GM21515 (cell line): Measurements from ENCODE around the gene F5.

Experiments used
- ATAC-seq: cut with Tn5 transposase; IDR thresholded peaks from one replicate; pipeline ENCODE4 v1.9.1; 2021; ENCODE audit not compliant: unreplicated experiment

Gene F5

DNA sequence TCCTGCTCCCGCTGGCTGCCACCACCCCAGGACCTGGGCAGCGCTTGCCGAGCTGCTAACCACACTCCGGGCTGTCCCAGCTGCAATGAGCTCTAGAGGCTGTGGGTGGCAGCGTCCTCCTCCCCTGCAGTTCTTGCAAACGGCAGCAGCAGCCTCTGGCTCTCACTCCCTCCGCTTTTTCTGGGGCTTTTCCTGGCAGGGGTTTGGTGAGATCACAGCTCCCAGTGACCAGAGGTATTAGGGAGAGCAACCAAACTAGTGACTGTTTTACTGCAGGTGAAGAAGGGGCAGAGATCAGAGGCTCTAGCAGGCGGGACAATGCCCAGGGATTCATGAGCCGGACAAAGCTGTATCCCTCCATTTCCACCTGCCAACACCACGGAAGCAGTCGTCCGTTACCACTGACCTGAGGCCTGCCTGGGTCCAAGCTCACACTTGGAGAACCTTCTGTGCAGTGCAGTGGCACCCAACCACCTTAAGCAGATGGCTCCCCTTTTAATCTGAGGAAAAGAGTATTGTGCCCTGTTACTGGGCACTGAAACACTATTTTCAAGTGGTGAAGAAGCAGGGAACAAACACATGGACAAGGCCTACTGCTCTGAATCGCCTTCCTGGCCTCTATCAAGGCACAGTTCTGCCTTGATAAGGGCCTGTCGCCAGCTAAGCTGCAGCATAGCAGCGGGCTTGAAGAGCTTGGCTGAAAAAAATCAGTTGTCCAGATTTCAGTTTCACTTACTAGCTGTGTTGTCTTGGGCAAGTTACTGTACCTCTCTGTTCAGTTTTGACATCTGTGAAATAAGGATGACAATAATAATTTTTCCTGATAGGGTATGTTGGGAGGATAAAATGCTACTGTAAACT, at the start of gene F5:
Gene F5, minus strand, starts transcription at position 87 of the 861 bp plus-strand sequence. CDS start 95 bp downstream, outside the sequence.
- ATAC-seq, result peak; percentile 94

DNA sequence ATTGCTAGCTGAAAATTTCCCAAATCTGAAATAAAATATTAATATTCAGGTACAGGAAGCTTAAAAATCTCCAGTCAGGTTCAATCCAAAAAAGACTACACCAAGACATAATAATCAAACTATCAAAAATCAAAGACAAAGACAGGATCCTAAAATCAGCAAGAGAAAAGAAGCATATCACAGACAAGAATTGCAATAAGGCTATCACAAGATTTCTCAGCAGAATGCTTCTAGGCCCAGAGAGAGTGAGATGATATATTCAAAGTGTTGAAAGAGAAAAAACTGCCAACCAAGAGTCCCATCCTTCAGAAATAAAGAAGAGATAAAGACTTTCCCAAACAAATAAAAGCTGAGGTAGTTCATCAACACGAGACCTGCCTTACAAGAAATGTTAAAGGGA, 48.6 kb upstream of the F5 start:
- ATAC-seq, result no peak

DNA sequence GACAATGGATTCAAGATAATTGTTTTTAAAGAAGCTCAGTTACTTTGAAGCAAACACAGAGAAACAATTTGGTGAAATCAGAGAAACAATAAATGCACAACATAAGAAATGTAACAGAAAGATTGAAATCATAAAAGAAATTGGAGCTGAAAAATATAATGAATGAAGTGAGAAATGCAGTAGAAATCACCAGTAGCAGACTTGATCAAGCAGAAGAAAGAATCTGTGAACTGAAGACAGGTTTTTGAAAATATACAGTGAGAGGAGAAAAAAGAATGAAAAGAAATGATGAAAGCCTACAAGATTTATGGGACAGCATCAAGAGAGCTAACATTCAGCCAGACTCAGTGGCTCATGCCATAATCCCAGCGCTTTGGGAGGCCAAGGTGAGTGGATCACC, 47.9 kb upstream of the F5 start:
- no peak for ATAC-seq

DNA sequence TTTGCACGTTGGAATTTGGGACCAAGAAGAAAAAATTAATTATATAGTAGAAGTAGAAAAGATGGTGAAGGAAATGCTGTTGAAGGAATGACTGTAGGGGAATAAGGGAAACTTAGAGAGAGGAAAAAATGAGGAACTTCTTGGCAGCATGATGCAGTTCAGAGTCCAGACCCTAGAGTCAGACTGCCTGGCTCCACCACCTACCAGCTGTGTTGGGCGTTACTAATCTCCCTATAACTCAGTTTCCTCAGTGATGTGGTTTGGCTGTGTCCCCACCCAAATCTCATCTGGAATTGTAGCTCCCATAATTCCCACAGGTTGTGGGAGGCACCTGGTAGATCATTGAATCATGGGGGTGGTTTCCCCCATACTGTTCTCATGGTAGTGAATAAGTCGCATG, 45.0 kb upstream of the F5 start:
- ATAC-seq, result no peak

DNA sequence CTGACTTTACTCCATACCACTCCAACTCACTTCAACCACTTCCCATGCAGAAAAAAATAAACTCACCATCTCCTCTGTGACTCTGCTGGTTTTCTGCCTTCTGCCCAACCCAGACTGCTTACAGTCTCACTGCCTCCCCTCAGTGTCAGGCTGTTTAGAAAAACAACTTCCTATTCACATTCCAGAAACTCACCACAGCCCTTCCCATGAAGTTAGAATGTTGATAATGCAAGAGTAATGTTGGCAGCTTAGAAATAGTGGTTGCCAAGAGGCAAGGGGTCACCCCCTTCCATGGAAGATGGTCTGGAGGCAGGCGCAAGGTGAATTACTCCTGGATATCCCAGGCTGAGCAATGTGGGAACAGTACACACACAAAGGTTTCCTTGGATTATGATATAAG, 43.7 kb upstream of the F5 start, which contains the start of gene SELP:
Gene SELP, minus strand, starts transcription at position 119 of the 400 bp plus-strand sequence. Its CDS starts 50 bp downstream, at position 69.
- ATAC-seq, result no peak

DNA sequence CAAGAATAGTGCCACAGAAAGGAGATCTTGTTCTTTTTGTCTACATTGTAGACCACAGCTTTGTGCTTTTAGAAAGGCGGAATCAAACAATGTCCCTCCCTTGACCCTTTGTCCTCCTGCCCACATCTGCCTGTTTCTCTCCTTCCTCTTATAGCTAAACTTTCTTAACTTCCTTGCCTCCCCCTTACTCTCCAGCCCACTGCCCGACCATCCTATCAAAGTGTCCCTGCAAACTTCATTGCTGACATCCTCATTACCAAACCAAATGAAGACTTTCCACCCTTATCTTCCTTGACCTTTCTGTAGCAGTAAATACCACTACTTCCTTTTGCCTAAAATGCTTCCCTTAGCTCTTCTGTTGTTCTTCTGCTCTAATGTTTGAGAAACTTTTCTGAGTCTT, 38.6 kb upstream of the F5 start:
- ATAC-seq, result no peak

DNA sequence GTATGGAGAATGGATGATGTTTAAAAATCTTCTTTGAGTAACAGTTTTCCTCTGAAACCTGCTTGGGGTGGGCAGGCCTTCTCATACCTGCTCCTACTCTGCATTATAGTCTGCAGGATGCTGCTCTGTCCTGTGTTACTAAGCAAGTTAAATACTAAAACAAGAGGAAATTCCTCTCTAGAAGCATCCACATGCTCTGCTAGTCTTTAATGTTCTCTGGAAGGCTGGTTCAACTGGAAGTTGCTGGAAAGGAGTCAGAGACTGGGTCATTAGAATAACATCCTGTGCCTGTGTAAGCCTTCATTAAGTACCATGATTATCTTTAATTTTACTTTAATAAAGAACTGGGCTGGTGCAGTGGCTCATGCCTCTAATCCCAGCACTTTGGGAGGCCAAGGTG, 37.8 kb upstream of the F5 start:
- no peak for ATAC-seq

DNA sequence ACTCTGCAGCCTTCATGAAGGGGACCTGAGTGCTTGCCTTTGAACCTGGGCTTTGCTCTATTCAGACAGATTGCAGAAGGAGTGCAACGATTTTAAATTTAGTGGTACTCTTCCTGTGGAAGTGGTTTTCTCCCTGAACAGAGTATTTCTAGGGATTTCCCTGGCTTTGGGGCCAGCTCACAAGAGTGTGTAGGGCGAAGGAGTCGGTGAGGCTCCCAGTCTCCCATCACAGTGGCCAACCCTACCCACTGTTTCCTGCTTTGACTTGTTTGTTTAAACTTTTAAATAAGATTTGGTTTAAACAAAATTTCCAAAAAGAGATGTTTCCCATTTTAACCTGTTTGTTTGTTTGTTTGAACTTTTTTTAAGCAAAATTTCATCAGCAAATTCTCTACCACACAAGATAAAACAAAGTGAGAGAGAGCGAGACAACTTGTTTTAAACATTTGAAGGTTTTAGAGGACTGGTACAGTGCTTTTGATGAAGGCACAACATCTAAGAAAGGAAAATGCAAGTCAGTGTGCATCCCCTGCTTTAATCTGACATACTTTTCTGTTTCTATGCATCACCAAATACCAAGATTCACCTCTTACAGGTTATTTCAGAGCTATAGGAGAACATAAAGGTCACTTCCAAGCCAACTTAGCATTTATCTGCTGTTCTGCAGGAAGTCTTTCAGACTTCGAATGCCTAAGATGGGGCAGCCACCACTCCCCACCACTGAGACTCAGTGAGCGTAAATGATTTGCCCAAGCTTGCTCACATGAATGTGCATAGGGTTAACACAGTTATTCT, 37.0 kb upstream of the F5 start:
- no peak for ATAC-seq

DNA sequence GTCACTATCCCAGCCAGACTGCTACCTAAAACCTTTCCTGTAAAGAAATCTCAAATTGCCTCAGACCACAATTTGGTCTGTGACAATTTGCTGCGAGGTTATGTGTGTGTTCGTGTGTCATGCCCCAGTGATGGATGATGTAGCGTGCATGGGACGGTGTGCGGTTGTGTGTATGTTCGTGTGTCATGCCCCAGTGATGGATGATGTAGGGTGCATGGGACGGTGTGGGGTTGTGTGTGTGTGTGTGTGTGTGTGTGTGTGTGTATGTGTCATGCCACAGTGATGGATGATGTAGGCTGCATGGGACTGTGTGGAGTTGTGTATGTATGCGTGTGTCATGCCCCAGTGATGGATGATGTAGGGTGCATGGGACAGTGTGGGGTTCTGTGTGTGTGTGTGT, 34.3 kb upstream of the F5 start:
- no peak for ATAC-seq

DNA sequence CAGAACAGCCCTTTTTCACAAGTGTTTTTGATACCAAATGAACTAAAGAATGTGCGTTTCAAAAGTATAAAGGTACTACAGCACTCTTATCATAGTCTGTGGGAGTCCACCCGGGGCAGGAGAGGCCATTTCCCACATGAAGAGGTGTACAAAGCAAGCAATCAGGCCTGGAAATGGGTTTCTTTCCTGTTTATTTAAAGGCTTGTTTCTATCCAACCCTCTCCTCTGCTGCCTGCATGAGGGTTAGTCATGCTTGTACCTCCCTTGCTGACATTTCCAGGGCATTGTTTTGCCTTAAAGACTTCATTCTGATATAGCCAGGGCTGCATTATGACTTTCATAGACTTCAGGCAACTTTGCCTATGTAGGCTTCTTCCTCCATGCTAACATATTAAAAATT, 32.1 kb upstream of the F5 start:
- no peak for ATAC-seq

DNA sequence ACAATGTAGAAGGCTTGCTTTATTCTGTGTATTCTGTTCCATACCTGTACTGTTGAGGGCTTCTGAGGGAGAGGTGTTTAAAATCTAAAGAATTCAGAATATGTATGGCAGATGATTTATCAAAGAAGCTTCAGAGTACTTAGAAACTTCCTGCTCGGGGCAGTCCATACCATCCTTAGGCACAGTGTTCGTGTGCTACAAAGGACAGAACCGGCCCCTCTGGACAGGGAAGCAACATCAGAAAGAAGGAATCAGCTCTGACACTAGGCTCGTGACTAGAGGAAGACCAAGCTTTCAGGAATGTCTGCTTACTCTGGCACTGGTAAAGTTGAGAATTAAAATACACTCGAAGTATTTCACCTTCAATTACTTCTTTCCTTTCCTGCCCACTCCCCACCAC, 29.5 kb upstream of the F5 start:
- no peak for ATAC-seq

DNA sequence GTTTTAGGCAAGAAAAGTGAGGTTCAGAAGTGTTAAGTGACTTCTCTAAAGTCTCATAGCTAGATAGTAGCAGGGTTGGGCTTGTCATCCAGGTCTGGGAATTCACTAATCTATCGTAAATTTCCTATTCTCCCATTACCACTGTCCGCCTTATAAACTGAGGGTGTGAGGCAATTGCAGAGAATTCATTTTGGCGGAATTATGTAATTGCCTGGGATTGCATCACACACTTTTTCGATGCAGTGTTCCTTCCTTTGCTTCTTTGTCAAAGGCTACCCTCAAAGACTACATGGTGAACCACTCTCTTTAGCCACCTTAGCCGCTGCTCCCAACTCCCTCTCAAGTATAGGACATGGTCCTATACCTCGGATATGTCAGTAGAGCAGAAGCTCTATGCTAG, 24.6 kb upstream of the F5 start:
- no peak for ATAC-seq

DNA sequence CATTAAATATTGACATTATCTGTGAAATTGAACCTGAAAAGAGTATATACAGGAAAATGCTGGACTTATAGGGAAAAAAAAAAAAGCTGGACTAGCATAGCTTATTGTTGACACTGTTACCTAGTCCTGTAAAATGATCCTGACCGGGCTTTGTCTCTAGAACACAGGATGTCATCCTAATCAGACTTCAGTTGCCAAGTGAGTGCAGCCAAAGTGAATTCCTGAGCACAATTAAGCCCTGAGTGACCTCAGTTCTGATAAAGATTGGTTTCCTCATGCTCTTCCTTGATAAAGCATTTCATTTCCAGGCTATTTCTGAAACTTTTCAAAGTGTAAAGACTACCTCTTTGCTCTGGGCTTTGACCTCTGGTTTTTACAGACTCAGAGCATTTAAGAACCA, 23.8 kb upstream of the F5 start:
- no peak for ATAC-seq

DNA sequence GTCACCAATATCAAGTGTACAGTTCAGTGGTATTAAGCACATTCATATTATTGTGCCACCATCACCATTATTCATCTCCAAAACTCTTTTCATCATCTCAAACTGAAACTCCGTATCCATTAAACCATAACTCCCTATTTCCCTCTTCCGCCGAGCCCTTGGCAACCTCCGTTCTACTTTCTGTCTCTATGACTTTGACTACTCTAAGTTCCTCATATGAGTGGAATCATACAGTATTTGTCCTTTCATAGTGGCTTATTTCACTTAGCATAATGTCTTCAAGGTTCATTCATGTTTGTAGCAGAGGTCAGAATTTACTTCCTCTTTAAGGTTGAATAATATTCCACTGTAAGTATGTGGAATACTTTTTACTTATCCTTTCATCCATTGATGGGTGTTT, 21.9 kb upstream of the F5 start:
- no peak for ATAC-seq

DNA sequence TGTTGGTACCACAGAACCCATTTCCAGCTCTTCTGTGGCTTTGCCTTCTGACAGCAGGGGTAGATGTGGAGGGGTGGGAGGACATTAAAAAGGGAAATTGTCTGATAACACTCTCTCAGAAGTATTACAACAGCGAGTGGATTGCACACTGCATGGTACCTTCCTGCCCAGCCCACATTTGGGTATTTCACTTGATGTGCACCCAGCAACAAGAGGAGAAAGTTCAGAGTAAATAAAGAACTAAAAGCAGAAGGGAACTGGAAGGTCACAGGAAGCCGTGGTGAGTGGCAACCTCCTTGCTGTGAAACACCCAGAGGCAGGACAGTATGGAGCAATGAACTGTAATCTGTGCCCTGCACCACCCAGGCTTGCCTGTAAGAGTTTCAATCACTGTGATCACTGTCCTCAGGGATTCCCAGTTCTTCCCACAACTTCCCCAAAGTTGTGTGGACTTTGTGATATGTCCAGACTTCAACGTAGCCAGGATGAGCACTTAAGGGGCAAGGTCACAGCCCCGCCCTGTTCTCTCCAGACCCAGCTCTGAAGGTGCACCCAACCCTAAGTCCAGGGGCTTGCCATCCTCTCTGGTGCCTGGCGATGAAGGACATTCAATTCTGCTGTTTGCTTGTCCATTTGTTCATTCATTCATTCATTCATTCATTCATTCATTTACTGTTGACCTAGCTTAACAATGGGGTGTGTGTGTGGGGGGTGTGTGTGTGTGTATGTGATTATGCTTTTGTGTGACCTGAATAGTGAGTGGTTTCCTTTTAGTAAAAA, 18.7 kb upstream of the F5 start:
- no peak for ATAC-seq

DNA sequence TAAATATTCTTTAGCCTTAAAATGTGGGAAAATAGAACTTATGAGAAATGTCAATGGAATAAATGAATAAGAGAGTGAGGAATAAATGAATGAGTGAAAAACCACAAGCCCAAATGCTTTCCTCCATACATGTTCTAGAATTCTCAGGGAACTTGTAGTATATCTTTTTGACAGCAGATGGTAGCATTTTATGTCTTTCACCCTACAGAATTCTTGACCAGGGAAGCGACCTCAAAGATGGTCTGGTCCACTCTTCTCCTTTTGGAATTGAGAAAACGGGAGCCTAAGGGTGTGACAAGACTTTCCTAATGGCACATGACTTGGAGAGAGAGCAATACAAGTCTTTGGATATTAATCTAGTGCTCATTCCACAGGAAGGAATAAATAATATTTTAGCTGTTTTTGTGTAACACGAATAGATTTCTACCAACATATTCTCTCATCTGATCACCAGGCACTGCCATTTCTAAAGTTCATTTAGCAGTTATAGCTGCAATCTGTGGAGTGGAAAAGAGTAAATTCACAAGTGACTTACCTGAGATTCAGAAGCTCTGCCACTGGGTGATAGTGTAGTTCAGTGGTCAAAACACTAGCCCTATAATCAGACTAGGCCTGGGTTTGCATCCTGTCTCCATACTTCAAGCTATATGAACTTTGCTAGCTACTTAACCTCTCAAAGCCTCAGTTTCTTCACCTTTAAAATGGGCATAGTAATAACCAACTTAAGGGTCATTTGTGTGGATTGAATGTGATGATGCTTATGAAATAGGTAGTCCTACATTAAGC, 15.0 kb upstream of the F5 start:
- no peak for ATAC-seq

DNA sequence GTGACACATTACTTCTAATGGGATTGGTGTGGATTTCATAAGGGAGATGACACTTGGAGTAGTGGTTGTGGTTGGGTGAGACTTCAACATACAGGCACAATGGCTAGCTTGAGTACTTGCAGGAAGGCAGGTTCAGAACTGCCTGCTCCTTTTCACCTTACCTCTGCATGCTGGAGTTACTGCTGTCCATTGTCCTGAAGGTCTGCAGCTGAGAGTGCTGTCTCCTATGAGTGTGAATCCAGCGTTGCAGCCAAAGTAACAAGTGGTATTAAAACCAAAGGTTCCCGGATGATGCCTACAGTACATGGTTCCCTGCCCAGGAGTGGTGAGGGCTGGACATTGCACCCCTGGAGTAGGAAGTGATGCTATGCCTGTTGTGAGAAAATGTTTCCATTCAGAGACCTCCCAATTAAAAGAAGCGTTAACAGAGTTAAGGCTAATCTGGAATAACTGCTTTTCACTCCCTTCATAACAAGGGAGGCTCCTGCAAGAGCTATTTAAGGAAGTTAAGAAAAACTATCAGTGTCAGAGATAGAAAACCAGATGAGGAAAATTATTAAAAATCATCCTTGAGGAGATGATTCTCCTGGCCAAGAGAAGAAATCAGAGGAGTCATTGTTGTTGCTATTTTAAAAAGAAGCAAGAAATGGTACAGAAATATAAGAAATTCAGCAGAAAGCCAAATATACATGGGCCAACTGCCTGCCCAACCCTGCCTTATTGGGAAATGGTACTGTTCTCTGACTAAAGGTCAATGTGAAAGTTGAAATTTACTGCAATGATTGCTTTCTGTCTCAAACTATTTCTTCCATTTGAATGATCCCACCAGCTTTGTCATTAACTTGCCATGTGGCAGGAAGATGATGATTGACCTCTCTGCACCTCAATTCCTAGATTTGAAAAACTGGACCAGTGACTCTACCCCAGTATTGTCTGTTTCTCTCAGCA, 9.8 kb upstream of the F5 start:
- no peak for ATAC-seq

DNA sequence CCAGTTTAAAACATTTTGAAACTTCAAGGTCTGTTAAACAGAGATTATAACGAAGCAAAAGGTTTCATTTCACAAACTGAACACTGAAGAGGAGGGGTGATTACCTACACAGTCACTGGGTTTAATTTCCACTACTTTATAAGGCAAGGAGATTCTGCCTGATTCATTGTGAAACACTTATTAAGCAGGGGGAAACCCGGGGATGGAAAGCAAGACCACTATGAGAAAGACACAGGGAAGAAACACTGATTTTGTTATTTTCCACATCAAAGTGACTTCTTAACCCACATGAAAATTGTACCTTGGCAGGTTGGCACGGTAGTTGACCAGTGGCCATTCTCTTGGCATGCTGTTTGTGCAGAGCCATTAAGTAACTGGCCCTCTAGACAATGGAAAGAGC, 8.1 kb upstream of the F5 start:
- ATAC-seq, result peak; percentile 71

DNA sequence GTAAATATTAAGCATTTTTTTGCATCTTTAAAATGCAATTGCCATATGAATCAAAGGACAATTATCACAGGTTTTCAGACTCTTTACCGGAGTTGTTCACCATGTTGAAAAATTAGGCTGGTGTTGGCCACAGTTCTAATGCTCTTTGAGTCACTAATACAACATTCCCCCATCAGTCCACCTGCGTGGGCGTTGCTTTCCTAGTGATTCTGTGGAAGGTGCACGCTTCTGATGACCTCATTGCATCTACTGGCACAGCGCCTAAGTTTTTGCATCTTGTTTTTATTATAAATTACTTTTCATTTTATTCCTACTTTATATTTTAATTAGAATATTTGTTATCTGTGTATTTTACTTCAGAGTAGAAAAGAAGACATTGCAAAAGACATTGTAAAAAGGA, 4.7 kb upstream of the F5 start:
- no peak for ATAC-seq
